Measurements from ENCODE around the gene NANS.

GRCh38 chr9:98057138-98057799, 737 bp downstream of the NANS start:
- TF ChIP-seq RAD21 (IDR thresholded peaks at IDR 0.05; ENCODE audit: low read depth) = no peak
- no peak for TF ChIP-seq CTCF (IDR thresholded peaks at IDR 0.05 in 2 of 3, conservative IDR thresholded peaks at IDR 0.05 in 1 of 3; ENCODE audit: borderline replicate concordance in 1 of 3, insufficient read depth in 1 of 3, low read depth in 2 of 3, low read length in 2 of 3)
- no peak for TF ChIP-seq POLR2AphosphoS5 (IDR thresholded peaks at IDR 0.05; ENCODE audit: low read depth, low read length)
- no peak for TF ChIP-seq EZH2 (IDR thresholded peaks at IDR 0.05)
- no peak for TF ChIP-seq POLR2A (IDR thresholded peaks at IDR 0.05; ENCODE audit: borderline replicate concordance, extremely low read depth, insufficient read depth, insufficient read length)
- no peak for TF ChIP-seq EZH2phosphoT487 (IDR thresholded peaks at IDR 0.05; ENCODE audit: borderline replicate concordance)
- no peak for TF ChIP-seq SIN3A (IDR thresholded peaks at IDR 0.05; ENCODE audit: low read depth)
- no peak for TF ChIP-seq CEBPB (IDR thresholded peaks at IDR 0.05; ENCODE audit: low read depth)
- TF ChIP-seq JUND (IDR thresholded peaks at IDR 0.05) = no peak
- TF ChIP-seq SRF (IDR thresholded peaks at IDR 0.05; ENCODE audit: low read depth) = no peak
- TF ChIP-seq, protein P1, sequence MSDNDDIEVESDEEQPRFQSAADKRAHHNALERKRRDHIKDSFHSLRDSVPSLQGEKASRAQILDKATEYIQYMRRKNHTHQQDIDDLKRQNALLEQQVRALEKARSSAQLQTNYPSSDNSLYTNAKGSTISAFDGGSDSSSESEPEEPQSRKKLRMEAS (IDR thresholded peaks at IDR 0.05) = no peak
- no peak for TF ChIP-seq SP1 (IDR thresholded peaks at IDR 0.05; ENCODE audit: low read depth)

Data from HCT116 (cell line).